H1 (cell line): ENCODE results near the gene DNAI2. TPM values are rescaled to one million over a fixed set of nuclear protein-coding genes. Genes with fewer than 3 reads are reported as not detected.

Experiments
- ATF3 ChIP-seq: IDR thresholded peaks from 2 replicates; pipeline ENCODE4 v1.6.1; 2011; ENCODE audit warnings: low read depth, mild to moderate bottlenecking, low read length; ENCODE audit not compliant: insufficient read depth
- BRCA1 ChIP-seq: IDR thresholded peaks from 2 replicates; pipeline ENCODE4 v1.6.1; 2012; ENCODE audit warnings: low read depth, low read length, improper control_type of control experiment
- EGR1 ChIP-seq: IDR thresholded peaks from 2 replicates; pipeline ENCODE4 v1.6.1; 2011; ENCODE audit warnings: low read depth, low read length, borderline replicate concordance
- RXRA ChIP-seq: IDR thresholded peaks from 2 replicates; pipeline ENCODE4 v1.6.1; 2011; ENCODE audit warnings: low read depth, mild to moderate bottlenecking, low read length, moderate library complexity; ENCODE audit not compliant: insufficient read depth
- TAF7 ChIP-seq: optimal IDR thresholded peaks from 2 replicates; pipeline ENCODE3; 2011; ENCODE audit warnings: low read depth, mild to moderate bottlenecking, inconsistent platforms, low read length, moderate library complexity, borderline replicate concordance
- TCF12 ChIP-seq: IDR thresholded peaks from 2 replicates; pipeline ENCODE4 v1.6.1; 2011; ENCODE audit warnings: low read depth, mild to moderate bottlenecking, low read length
- polyA plus RNA-seq, 7 experiments: library from polyadenylated mRNA; depleted of rRNA in 3 of 7; stranded (reverse) in 5 of 7; unstranded in 2 of 7; fragments of >200 nt in 5 of 7; fragments of 200-250 nt in 2 of 7; gene quantifications; 1 replicate in 5 of 7; 2 replicates in 1 of 7; 4 replicates in 1 of 7; pipeline versions ENCODE4 v1.2.1 to v1.2.3, GENCODE V29; 2011 to 2013; ENCODE audit warnings: missing spikeins in 2 of 7, mixed read lengths in 2 of 7
- total RNA-seq: library from RNA; stranded (reverse); fragmentation: NEBNext Ultra II Directional; extraction: Animal tissue kit (Norgen Biotek cat#: 25700); gene quantifications from 2 replicates; pipeline ENCODE4 v1.2.1, GENCODE V29; 2021

DNAI2 gene
- total and polyA plus RNA-seq, 2 of the 8 experiments (the other 6 are each of a cell fraction or from before 2014, with no cell fraction given) = 0.08 to 0.15 TPM

GRCh38 chr17:74241847-74242246 is 32.2 kb upstream of the DNAI2 start (continued):
- TF ChIP-seq EGR1 (no peak), BRCA1 (no peak), RXRA (no peak), TAF7 (no peak), TCF12 (no peak), ATF3 (no peak)
